ENCODE data around the gene SYVN1.
"Not testable (repeated sequence)": the region's sequence is repeated elsewhere in the genome, so short reads cannot be mapped to it uniquely, and the experiment has no call there.

Gene SYVN1

GRCh38 chr11:65127473-65128181 is 6.7 kb downstream of the SYVN1 start:
- no peak for DNase-seq (ENCODE audit: low read depth)

- no peak for DNase-seq (ENCODE audit: low read depth)
These were observed 7.6 kb downstream of the SYVN1 start for GRCh38 chr11:65126624-65127274.

GRCh38 chr11:65125197-65126056 is 8.9 kb downstream of the SYVN1 start:
- no peak for DNase-seq (ENCODE audit: low read depth)

DNA sequence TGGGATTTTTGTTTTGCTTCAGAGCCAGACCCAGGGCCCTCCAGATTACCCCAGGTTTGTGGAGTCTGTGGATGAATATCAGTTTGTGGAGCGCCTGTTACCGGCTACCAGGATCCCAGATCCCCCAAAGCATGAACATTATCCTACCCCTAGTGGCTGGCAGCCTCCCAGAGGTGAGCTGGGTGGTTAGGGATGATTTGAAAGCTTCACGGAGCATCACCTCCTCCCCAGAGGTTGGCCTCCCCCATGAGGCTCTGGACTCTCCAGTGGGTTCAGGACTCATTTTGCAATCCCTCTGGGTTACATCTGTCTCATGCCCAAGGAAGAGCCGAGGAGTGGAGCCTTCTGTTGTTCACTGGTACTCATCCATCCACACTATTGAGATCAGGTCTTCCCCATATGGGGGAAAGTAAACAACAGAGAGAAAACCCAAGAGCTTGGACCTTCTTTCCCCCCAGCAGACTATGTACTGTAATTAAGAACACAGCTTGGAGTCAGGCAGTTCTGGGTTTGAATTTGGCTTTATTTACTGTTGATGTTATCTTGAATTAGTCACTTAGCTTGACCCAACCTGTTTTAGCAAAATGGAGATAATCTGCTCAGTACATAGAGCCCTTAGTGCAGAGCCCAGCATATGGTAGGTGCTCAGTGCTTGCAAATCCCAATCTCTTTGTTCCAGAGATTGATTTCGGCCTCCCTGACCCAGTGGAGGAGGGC is 9.7 kb downstream of the SYVN1 start:
- no peak for DNase-seq (ENCODE audit: low read depth)

GRCh38 chr11:65121865-65122696 is 12.2 kb downstream of the SYVN1 start, which contains the start of the genes FAU and MRPL49:
Gene FAU (minus strand): TSS chr11:65122134. CDS start chr11:65121813, 321 bp downstream.
Gene MRPL49 (plus strand): TSS chr11:65122321. CDS start chr11:65122347, 26 bp downstream.
- peak; percentile 99 for DNase-seq (ENCODE audit: low read depth)

DNA sequence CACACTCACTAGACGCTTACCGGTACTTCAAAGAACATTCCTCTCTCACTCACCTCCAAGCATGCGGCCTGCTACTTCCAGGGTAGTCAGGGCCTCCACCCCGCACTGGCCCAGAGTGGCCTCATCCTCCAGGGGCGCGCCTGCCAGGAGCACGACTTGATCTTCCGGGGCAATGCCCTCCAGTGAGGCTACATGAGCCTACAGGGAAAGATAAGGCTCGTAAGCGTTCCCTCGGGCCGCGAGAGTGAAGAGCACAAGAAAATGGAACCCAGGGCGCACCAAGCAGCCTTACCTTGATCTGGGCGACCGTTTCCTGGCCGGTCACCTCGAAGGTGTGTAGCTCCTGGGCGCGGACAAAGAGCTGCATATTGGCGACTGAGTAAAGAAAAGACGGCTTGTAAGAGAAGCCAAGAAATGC is 12.9 kb downstream of the SYVN1 start:
- DNase-seq (ENCODE audit: low read depth): no peak

DNA sequence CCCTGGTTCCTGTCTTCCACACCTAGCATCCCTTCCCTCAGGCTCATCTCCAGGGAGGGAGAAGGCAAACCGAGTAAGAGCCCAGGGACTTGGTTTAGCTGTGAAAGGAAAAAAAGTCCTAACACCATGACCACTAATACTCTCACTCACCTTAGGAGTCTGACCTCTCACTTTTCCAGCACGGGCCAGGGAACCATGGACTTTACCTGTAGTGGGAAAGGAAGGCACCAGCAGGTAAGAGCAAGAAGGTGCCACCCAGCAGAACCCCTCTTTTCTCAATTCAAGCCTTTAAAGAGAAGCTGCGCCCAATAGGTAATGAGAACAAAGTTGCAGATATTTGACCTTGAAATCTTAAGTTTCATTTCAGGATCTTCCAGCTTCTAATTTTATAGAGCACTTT is 13.5 kb downstream of the SYVN1 start:
- no peak for DNase-seq (ENCODE audit: low read depth)

DNA sequence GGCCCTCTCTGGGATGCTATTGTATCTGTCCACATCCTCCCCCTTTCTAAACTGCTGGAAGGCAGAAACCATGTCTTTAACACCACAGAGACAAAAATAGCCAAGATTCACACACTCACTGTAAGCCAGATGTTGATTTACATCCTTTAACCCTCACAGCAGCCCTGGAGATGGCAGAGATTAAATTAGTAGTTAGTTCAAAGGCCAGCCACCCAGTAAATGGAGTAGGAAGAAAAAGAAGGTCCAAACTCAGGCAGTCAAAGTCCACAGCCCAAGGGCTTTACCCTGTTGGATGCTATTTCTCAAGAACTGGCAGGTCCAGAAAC is 14.7 kb downstream of the SYVN1 start:
- DNase-seq (ENCODE audit: low read depth): no peak

- not testable (repeated sequence) for DNase-seq (ENCODE audit: low read depth)
These were observed 15.2 kb downstream of the SYVN1 start for GRCh38 chr11:65118891-65119669.

DNA sequence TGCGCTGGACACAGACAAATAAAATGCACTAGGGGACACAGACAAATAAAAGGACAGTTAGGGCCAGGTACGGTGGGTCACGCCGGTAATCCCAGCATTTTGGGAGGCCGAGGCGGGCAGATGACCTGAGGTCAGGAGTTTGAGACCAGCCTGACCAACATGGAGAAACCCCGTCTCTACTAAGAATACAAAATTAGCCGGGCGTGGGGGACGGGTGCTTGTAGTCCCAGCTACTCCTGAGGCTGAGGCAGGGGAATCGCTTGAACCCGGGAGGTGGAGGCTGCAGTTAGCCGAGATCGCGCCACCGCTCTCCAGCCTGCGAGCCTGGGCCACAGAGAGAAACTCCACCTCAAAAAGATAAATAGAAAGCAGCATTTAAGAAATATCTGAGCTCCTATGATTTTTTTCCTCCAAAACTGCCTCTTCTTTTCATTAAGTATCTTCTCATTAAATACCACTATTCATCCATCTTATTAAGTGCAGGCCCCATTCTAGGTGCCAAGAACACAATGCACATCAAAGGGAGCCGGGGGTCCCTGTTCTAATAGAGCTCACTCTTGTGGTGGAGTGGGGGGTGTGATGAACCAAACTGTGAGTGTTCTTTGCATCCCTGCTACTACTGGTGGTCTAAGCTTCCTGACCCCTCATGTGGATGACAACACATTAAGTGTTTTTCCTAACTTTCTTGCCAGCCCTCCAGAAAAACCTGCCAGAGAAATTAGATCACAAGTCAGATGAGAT is 16.1 kb downstream of the SYVN1 start:
- DNase-seq (ENCODE audit: low read depth): no peak

- peak; percentile 99 for DNase-seq (ENCODE audit: low read depth)
These were observed 16.9 kb downstream of the SYVN1 start, which contains the start of gene ZNHIT2 for GRCh38 chr11:65117206-65118096. Gene ZNHIT2 (minus strand): TSS chr11:65117701. CDS start chr11:65117653, 48 bp downstream.

DNA sequence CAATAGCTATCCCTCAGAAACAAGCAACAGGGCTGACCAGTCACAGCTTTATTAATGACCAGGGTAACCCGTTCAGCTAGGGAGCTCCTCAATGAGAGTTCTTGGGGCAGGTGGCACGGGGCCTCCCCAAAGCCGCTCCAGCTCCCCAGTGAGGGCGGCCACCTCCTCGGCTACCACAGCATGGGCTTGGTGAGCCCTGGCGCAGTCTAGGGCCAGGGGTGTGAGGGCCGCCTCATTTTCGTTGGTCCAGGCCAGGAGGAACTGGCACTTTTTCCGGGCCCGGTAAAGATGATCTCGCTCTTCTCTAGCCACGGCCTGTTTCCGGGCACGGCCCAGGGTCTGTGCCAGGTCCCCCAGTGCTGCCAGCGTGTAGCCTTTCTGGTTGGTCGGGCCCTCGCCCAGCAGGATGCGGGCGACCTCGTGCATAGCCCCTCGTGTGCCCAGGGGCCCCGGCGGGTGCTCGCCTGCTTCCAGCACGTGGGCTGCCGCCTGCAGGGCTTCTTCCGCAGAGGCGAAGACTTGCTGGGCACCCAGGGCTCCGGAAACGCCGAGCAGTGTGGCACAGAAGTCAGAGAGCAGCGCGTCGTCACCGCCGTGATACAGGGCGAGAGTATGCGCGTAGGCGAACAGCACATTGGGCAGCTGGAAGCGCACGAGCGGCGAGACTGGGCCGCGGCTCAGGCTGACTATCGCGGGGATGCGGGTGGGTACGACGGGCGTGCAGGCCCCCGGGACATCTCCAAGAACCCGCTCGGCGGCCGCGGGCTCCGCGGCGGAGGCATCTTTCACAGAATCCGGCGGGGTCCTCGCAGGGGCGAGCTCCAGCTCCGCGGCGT is 17.7 kb downstream of the SYVN1 start:
- no peak for DNase-seq (ENCODE audit: low read depth)

DNA sequence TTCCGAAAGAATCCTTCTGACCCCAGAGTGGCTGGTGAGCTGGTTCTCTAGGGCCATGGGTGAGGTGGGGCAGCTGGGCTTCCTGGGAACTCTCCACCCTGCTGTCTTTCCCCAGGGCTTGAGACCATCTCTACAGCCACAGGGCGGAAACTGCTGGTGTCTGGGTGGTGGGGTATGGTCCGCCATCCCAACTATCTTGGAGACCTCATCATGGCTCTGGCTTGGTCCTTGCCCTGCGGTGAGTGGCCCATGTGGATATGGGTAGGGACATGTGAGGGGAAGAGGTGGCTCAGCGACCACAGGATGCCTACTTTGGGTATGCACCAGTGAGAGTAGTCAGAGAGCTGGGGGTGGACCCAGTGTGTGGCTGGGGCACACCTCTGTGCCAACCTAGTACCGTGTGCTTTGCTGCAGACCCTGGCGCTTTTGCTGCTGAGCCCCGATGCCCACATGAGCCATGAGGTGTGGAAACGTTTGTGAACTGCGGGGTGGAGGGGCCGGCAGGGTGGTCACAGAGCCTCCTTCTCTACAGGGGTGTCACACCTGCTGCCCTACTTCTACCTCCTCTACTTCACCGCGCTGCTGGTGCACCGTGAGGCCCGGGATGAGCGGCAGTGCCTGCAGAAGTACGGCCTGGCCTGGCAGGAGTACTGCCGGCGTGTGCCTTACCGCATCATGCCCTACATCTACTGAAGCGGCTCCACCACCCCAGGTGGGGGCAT is 18.8 kb downstream of the SYVN1 start:
- DNase-seq (ENCODE audit: low read depth): no peak

- no peak for DNase-seq (ENCODE audit: low read depth)
These were observed 19.7 kb downstream of the SYVN1 start for GRCh38 chr11:65114538-65115171.

- DNase-seq (ENCODE audit: low read depth): no peak
These were observed 20.5 kb downstream of the SYVN1 start for GRCh38 chr11:65113839-65114238.

DNA sequence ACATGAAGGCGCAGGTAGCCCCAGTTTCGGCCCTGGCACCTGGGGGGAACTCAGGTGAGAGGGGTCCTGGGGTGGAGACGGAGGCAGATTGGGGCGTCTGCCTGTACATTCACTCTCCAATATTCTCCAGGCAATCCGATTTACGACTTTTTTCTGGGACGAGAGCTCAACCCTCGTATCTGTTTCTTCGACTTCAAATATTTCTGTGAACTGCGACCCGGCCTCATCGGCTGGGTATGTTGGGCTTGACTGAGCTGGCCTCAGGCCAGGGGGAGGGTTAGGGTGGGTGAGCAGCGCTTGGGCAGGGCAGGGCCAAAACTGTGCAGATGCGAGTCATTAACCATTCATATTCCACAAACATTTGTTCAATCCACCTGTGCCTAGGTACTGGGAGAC is 21.0 kb downstream of the SYVN1 start:
- no peak for DNase-seq (ENCODE audit: low read depth)
